ENCODE measurements around the gene GNAS.

Gene GNAS

DNA sequence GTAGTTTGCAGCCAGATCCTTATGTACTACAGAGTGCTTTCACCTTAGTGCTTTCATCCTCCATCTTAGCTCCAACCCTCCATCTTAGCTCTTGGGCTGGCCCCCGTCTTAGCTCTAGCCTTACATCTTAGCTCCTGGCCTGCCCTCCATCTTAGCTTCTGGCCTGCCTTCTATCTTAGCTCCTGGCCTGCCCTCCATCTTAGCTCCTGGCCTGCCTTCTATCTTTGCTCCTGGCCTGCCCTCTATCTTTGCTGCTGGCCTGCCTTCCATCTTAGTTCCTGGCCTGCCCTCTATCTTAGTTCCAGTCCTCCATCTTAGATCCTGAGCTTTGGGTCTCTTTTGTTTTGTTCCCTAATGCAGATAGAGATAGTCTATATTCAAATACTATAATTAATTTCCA lies 22.0 kb downstream of the GNAS start:
- no peak for DNase-seq (ENCODE audit: low spot score)
- no peaks in the 10 kb centered on the region for H3K36me3 Mint-ChIP-seq (ENCODE audit: low read depth)
- peaks cover 2% of the 10 kb centered on the region for H3K27me3 Mint-ChIP-seq (ENCODE audit: low read depth)
- no peak overlapping the region for H3K27ac Mint-ChIP-seq
- H3K9me3 Mint-ChIP-seq, result no peaks in the 10 kb centered on the region
- H3K4me3 Mint-ChIP-seq, result no peak overlapping the region
- peaks cover 18% of the 10 kb centered on the region for H3K4me1 Mint-ChIP-seq (ENCODE audit: low read depth)

DNA sequence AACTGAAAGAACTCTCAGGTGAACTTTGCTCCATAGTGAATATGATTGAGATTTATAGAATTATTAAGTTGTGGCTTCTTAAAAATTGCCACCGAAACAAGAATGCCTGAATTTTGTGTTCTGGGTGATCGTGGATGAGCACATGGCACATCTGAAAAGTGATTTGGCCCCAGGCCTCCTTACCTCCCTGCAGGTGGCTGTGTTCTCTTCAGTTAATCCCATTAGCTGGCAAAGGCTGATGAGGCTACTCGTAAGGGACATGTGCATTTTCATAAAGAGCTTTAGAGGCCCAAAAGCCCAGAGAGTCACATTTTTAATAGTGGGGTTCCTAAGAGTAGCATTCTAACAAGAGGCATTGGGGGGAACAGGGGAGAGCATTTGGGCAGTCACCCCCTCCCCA lies 22.6 kb downstream of the GNAS start:
- Mint-ChIP-seq H3K27me3 (ENCODE audit: low read depth) (peaks cover 2% of the 10 kb centered on the region), H3K4me1 (ENCODE audit: low read depth) (peaks cover 18% of the 10 kb centered on the region), H3K4me3 (no peak overlapping the region), H3K27ac (no peak overlapping the region), H3K36me3 (ENCODE audit: low read depth) (no peaks in the 10 kb centered on the region), H3K9me3 (no peaks in the 10 kb centered on the region)
- DNase-seq (ENCODE audit: low spot score), result no peak

DNA sequence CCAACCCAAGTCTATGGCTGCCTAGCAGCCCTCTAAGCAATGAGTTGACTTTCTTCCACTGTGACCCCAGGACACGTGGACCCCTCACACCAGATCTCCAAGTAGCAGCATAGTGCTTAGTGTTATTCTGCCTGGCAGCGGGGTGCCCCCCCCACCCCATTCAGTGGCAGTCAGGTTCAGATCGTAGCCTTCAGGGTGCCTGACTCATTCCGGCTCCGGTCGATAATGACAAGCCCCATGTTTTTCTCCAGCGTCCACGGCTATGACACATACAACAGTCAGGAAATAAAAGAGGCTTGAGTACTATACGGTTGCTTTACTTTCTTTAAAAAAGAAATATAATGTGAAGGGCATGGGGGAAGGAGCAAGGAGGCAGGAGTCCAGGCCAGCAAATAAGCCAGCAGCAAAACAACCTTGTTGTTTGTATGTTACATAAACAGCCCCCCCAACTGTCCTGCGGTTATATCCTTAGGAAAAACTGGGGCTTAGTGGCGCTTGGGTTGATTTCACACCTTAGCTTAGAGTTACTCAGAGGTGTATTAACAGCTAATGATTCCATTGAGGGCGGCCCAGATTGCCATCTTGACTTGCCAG lies 23.1 kb downstream of the GNAS start:
- Mint-ChIP-seq H3K27ac (no peak overlapping the region), H3K4me3 (no peak overlapping the region), H3K9me3 (no peaks in the 10 kb centered on the region)

DNA sequence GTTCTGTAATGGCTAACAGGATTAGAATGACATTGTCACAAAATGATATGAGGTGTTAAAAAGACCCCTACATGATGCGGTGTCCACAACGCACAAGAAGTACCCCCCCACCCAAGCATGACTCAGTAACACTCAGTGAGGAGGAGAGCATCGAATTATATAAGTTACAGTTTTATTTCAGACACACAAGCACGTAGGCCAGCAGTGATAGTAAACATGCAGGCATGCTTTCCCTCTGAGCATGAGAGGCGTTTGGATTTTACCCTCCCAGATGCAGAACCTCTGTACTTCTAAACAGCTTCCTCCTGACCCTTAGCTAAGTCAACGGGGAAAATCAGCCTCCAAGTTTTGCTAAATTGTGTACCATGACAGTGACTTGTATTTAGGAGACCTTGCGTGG lies 23.9 kb downstream of the GNAS start:
- Mint-ChIP-seq H3K36me3 (ENCODE audit: low read depth) (no peaks in the 10 kb centered on the region), H3K27ac (no peak overlapping the region), H3K9me3 (no peaks in the 10 kb centered on the region), H3K4me1 (ENCODE audit: low read depth) (peaks cover 15% of the 10 kb centered on the region), H3K4me3 (no peak overlapping the region), H3K27me3 (ENCODE audit: low read depth) (no peaks in the 10 kb centered on the region)
- DNase-seq (ENCODE audit: low spot score), result no peak

More for the DNA sequence above, 23.1 kb downstream of the GNAS start:
- Mint-ChIP-seq H3K27me3 (ENCODE audit: low read depth) (no peaks in the 10 kb centered on the region), H3K36me3 (ENCODE audit: low read depth) (no peaks in the 10 kb centered on the region), H3K4me1 (ENCODE audit: low read depth) (peaks cover 15% of the 10 kb centered on the region)
- DNase-seq (ENCODE audit: low spot score), result no peak

DNA sequence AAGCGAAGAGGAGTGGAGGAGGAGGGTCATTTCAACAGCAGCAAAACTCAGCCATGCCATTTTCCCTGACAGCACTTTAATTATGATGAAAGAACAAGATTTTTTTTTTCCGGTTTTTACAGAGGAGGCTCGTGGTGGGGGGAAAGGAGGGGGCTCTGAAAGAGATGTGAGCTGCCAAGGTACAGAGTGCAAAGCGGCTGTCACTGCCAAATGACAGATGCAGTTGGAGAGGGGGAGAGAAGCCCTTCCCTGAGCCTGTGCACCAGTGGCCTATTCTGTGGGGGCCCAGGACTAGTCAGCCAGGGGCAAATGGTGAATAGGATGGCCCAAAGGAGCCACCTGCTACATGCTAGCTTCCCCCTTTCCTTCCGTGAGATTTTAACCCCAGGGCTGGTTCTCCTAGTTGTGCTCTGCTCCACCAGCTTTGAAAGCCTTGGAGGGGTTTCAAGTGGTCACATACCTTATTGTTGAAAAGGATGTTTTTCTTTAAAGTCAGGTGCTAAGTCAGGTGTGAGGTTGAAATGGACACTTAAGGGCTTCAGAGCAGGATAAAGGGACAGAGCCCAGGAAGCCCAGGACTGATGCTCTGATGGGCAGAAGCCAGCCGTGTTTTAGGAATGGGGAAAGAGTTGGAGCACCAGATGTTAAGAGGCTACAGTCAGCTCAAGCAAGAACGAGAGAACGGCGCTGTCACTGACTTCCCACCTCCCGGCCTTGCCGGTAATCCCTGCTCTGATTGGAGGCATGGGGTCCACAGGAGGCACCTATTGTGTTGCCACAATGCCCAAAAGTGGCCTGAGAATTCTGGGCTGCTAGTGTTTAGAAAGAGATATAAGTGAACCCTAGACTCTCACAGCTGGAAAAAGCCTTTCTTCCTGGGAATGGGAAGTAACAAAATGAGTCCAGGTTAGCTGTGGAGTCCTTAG lies 24.8 kb downstream of the GNAS start:
- Mint-ChIP-seq H3K27me3 (ENCODE audit: low read depth) (no peaks in the 10 kb centered on the region), H3K4me1 (ENCODE audit: low read depth) (peaks cover 15% of the 10 kb centered on the region), H3K36me3 (ENCODE audit: low read depth) (no peaks in the 10 kb centered on the region), H3K9me3 (no peaks in the 10 kb centered on the region), H3K4me3 (peak overlapping the region; percentile 10), H3K27ac (peak overlapping the region; percentile 43)
- DNase-seq (ENCODE audit: low spot score), result no peak

DNA sequence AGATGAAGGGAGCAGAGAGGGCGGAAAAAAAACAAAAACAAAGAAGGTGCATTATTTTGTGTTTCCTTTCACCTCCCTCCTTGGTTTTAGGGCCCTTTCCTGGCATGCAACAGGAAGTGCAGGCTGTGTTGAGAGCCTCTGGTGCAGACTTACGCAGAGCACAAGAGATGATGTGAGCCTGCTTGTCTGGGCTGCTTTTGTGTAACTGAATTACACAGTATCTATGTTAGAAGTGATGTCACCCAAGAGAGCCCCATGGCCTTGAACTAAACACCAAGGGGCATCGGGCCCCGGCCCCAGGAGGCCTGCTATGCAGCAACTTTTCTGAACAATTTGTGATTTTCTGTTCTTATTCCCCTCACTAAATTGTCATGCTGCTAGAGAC lies 25.5 kb downstream of the GNAS start:
- peaks cover 3% of the 10 kb centered on the region for H3K27me3 Mint-ChIP-seq (ENCODE audit: low read depth)
- peak overlapping the region; percentile 43 for H3K27ac Mint-ChIP-seq
- H3K4me1 Mint-ChIP-seq (ENCODE audit: low read depth), result peaks cover 15% of the 10 kb centered on the region
- H3K4me3 Mint-ChIP-seq, result peak overlapping the region; percentile 10
- no peaks in the 10 kb centered on the region for H3K36me3 Mint-ChIP-seq (ENCODE audit: low read depth)
- no peak for DNase-seq (ENCODE audit: low spot score)
- no peaks in the 10 kb centered on the region for H3K9me3 Mint-ChIP-seq

DNA sequence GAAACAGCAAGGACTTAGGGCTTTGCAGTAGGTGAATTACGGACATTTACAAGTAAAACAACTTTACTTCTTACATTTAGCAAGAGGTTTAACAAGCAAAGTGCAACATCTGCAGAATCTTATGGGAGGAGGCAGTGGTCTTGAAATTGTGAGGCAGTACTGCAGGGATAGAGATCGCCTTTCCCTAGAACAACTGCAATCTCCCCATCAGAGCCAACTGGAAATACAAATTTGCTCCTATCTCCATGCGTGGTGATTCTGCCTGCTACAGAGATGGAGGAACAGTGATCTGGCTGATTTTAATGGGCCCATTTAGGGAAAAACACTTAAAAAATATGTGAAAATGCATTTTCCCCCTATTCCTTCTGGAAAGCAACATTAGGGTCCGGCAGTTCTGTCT lies 25.9 kb downstream of the GNAS start:
- Mint-ChIP-seq H3K27me3 (ENCODE audit: low read depth) (peaks cover 4% of the 10 kb centered on the region), H3K9me3 (no peaks in the 10 kb centered on the region), H3K36me3 (ENCODE audit: low read depth) (no peaks in the 10 kb centered on the region), H3K4me1 (ENCODE audit: low read depth) (peaks cover 15% of the 10 kb centered on the region), H3K27ac (no peak overlapping the region), H3K4me3 (no peak overlapping the region)
- DNase-seq (ENCODE audit: low spot score), result no peak

DNA sequence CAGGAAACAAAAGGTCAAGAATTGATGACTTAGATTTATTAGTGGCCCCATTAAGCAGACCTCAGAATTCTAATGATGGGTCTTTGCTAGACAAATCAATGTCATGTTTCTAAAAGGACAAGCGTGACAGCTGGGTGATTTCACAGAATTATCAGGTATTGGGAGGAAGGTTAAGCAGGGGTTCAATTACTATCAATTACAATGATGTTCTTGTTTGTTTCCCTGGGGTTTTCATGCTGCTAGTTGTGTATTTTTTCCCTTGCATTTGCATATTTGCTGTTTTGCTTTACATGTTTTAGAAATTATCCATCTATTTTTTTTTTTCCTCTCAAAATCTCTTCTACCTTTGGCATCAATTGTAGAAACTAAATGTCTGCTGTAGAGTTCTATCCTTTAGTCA lies 27.9 kb downstream of the GNAS start:
- no peak for DNase-seq (ENCODE audit: low spot score)
- no peaks in the 10 kb centered on the region for H3K36me3 Mint-ChIP-seq (ENCODE audit: low read depth)
- H3K27me3 Mint-ChIP-seq (ENCODE audit: low read depth), result peaks cover 8% of the 10 kb centered on the region
- no peak overlapping the region for H3K27ac Mint-ChIP-seq
- no peak overlapping the region for H3K4me3 Mint-ChIP-seq
- H3K9me3 Mint-ChIP-seq, result no peaks in the 10 kb centered on the region
- H3K4me1 Mint-ChIP-seq (ENCODE audit: low read depth), result peaks cover 15% of the 10 kb centered on the region

DNA sequence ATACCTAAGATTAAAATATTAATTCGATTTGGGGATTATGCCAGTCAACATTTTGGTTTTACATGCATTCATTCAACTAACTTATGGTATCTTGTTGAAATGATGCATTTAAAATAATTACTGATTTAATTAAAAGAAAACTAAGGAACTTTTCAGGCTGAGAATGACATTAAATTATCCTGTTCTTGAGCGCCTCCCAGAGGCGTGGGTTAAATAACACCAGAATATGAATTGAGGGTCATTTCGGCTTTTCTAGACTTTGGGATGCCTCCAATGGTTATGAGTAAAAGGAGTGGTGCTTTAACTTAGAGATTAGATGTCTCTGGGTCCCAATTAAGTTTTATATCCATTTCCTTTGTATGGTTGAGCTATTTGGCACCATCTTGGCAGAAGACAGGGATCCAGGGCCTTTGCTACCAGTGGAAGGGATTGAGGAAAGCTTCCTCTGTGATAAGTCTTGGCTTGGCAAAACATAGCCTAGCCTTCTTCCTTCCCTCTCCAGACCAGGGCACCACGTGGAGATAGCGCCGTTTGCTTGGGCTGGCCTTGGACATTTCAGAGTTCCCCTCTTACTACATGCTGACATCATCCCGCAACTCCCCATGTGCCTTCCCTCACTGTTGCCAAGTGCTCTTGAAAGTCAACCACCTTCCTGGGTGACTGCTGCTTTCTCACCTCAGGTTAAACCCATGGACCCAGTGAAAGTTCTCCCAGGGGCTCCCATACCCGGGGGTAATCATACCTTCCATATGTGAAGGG lies 28.7 kb downstream of the GNAS start:
- H3K36me3 Mint-ChIP-seq (ENCODE audit: low read depth), result no peaks in the 10 kb centered on the region
- H3K9me3 Mint-ChIP-seq, result no peaks in the 10 kb centered on the region
- peaks cover 8% of the 10 kb centered on the region for H3K27me3 Mint-ChIP-seq (ENCODE audit: low read depth)
- H3K4me1 Mint-ChIP-seq (ENCODE audit: low read depth), result peaks cover 15% of the 10 kb centered on the region
- no peak for DNase-seq (ENCODE audit: low spot score)
- H3K4me3 Mint-ChIP-seq, result no peak overlapping the region
- H3K27ac Mint-ChIP-seq, result no peak overlapping the region

DNA sequence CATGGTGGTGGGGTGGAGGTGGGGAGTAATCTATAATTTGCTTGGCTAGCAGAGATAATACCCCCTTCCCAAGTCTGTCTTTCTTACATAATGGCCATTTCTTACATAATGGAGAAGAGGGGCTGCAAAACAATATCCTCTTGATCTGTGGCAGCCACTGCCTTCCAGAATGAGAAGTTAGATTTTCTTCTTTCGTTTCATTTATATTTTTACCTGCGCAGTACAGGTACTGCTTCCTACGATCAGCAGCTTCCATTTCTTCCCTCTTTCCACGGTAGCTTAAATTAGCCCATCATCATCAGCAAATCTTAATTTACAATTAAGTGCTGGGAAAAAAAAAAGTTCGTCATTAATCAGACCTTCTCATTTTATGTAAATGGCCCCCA lies 30.2 kb downstream of the GNAS start:
- H3K36me3 Mint-ChIP-seq (ENCODE audit: low read depth), result no peaks in the 10 kb centered on the region
- H3K4me1 Mint-ChIP-seq (ENCODE audit: low read depth), result peaks cover 26% of the 10 kb centered on the region
- no peak overlapping the region for H3K27ac Mint-ChIP-seq
- H3K27me3 Mint-ChIP-seq (ENCODE audit: low read depth), result peaks cover 8% of the 10 kb centered on the region
- H3K9me3 Mint-ChIP-seq, result no peaks in the 10 kb centered on the region
- H3K4me3 Mint-ChIP-seq, result no peak overlapping the region
- no peak for DNase-seq (ENCODE audit: low spot score)

DNA sequence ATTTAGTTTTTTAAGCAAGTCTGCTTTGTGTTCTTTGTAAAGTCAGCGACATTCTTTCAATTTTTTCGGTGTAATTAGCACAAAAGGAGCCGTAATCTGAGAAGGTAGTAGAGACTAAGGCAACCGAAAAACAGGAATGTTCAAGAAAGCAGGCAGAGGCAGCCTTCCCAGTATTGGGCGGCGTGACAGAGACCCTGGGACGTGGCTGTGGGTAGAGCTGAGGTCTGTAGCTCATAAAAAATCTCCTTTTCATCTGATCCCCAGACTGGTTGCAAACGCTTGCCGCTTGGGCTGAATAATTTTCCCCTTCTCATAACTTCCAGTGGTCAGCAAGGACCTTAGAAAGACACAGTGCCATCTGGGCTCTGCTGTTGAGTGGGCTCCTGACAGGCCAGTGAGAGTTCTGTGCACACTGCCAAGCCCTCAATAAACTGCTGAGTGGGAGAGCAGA lies 30.8 kb downstream of the GNAS start:
- no peaks in the 10 kb centered on the region for H3K9me3 Mint-ChIP-seq
- peaks cover 21% of the 10 kb centered on the region for H3K4me1 Mint-ChIP-seq (ENCODE audit: low read depth)
- no peak for DNase-seq (ENCODE audit: low spot score)
- no peak overlapping the region for H3K4me3 Mint-ChIP-seq
- H3K27me3 Mint-ChIP-seq (ENCODE audit: low read depth), result peaks cover 8% of the 10 kb centered on the region
- H3K27ac Mint-ChIP-seq, result no peak overlapping the region
- H3K36me3 Mint-ChIP-seq (ENCODE audit: low read depth), result no peaks in the 10 kb centered on the region

DNA sequence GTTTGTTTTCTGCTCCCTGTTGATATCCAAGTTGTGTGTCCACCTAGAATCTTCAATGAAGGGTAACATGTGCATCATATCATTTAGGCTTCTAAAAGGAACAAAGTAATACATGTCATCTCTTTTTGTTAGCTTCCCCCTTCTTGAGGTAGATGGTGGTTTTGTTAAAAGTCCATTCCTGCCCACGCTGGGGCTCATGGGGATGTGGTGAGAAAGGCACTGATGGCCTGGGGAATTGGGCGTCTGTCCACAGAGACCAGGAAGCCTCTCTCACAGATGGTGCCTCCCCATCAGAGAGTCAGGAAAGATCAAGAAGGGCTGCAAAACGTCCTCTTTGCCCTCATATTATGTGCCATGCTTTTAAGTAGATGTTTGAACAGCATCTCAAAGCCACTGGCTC lies 32.5 kb downstream of the GNAS start:
- no peak for DNase-seq (ENCODE audit: low spot score)
- H3K27ac Mint-ChIP-seq, result no peak overlapping the region

DNA sequence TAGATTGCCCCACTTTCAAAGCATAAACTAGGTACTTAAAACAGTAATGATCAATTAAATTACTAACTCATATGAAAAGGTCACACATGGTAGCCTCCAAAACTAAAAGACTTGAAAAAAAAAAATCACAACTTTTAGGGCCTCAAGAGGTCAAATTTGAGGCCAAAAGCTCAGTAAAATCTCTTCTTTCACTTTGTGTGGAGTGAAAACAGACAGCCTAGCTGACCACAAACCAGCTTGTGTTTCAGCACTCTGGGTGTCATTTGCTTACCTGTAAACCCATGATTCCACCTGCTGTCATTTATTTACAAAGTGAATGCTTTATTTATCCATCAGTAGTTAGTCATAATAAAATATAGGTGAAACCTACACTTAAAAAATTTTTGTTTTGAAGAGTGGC lies 34.0 kb downstream of the GNAS start:
- H3K9me3 Mint-ChIP-seq, result no peaks in the 10 kb centered on the region
- no peaks in the 10 kb centered on the region for H3K36me3 Mint-ChIP-seq (ENCODE audit: low read depth)
- H3K27ac Mint-ChIP-seq, result no peak overlapping the region
- no peak for DNase-seq (ENCODE audit: low spot score)
- H3K27me3 Mint-ChIP-seq (ENCODE audit: low read depth), result peaks cover 8% of the 10 kb centered on the region
- peaks cover 15% of the 10 kb centered on the region for H3K4me1 Mint-ChIP-seq (ENCODE audit: low read depth)
- peak overlapping the region; percentile 83 for H3K4me3 Mint-ChIP-seq

More for the DNA sequence above, 32.5 kb downstream of the GNAS start:
- Mint-ChIP-seq H3K9me3 (no peaks in the 10 kb centered on the region), H3K36me3 (ENCODE audit: low read depth) (no peaks in the 10 kb centered on the region), H3K4me3 (no peak overlapping the region), H3K27me3 (ENCODE audit: low read depth) (peaks cover 8% of the 10 kb centered on the region), H3K4me1 (ENCODE audit: low read depth) (peaks cover 14% of the 10 kb centered on the region)

DNA sequence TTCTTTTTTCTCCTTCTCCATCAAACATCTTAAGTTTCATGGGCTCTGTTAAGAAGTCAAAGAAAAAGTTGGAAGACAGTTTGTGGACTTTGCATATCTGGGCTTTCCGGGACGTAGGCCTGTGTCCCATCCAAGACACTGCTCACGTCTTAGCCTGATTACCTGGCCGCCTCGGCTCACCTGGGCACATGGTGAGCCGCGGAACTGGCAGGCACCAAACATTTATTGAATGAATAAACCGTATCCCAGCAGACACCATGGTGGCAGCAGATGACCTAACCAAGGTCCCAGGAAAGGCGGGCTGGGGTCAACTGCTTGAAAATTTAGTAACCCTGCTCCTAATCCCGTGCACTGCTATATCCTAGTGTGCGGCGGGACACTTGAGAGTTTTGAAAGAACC lies 35.6 kb downstream of the GNAS start:
- no peak for DNase-seq (ENCODE audit: low spot score)
- Mint-ChIP-seq H3K4me1 (ENCODE audit: low read depth) (peaks cover 19% of the 10 kb centered on the region), H3K27me3 (ENCODE audit: low read depth) (peaks cover 3% of the 10 kb centered on the region), H3K4me3 (peak overlapping the region; percentile 83), H3K36me3 (ENCODE audit: low read depth) (peaks cover 7% of the 10 kb centered on the region), H3K9me3 (no peaks in the 10 kb centered on the region), H3K27ac (peak overlapping the region; percentile 74)

Data from T-helper 2 cell treated with Interferon-gamma antibody and Interleukin-4, amounts not matched to agents 5 μg/mL and 100 μg/mL, for 36 hours (primary cell).